Adrenal gland (tissue), 12 donors: ENCODE results near the gene CIB4. TPM values are rescaled to one million over a fixed set of nuclear protein-coding genes. Genes with fewer than 3 reads are reported as not detected.

Source experiments
- DNase-seq, 7 donors: peaks; one replicate each; pipeline ENCODE4 v3.0.0-alpha.2; 2019 to 2020
- H3K27ac ChIP-seq, 5 donors: fragments of 200-600 bp; sonication (generic) in 4 of 5; 1 replicate in 3 of 5; 2 replicates in 2 of 5; pipeline versions ENCODE4 v1.5.1 to v1.8.0; 2016 to 2020; ENCODE audit warnings: mild to moderate bottlenecking in 1 of 5
- H3K27me3 ChIP-seq: fragments of 200-600 bp; 2 replicates; pipeline ENCODE4 v1.8.0; 2021
- H3K36me3 ChIP-seq, 2 donors: fragments of 200-600 bp; replicated peaks in 1 of 2; 1 replicate in 1 of 2; 2 replicates in 1 of 2; pipeline versions ENCODE4 v1.5.1 to v1.8.0; 2018 to 2022
- H3K4me1 ChIP-seq, 2 donors: fragments of 200-600 bp; replicated peaks in 1 of 2; 1 replicate in 1 of 2; 2 replicates in 1 of 2; pipeline versions ENCODE4 v1.5.1 to v1.8.0; 2018 to 2021
- H3K4me3 ChIP-seq, 4 donors: fragments of 200-600 bp; sonication (generic) in 3 of 4; one replicate each; pipeline ENCODE4 v1.5.1; 2016 to 2018
- H3K9me3 ChIP-seq, 3 donors: fragments of 200-600 bp; sonication (generic) in 1 of 3; replicated peaks in 1 of 3; 1 replicate in 2 of 3; 2 replicates in 1 of 3; pipeline versions ENCODE4 v1.5.1 to v1.8.0; 2016 to 2021
- CTCF ChIP-seq, 6 experiments: fragments of 450-650 bp in 4 of 6; fragments of 200-600 bp in 2 of 6; sonication (generic) in 1 of 6; IDR thresholded peaks; 1 replicate in 5 of 6; 2 replicates in 1 of 6; pipeline versions ENCODE4 v1.5.1 to v1.8.0; 2016 to 2021; ENCODE audit warnings: antibody characterized with exemption in 6 of 6, mild to moderate bottlenecking in 2 of 6, moderate library complexity in 1 of 6
- POLR2A ChIP-seq, 2 donors: fragments of 450-650 bp; IDR thresholded peaks; one replicate each; pipeline ENCODE4 v1.6.1; 2017; ENCODE audit warnings: antibody characterized with exemption in 2 of 2, mild to moderate bottlenecking in 2 of 2, moderate library complexity in 1 of 2
- WGBS, 4 donors: extraction: QIAGEN DNeasy Blood & Tissue Kit in 2 of 4; methylation state at CpG; one replicate each; pipeline versions ENCODE4 v1.1.5 to v1.1.7; 2013 to 2017; 5-methylcytosine and 5-hydroxymethylcytosine counted together
- intact Hi-C, 2 donors: fragments of 100-400 bp; cut with DNase I; formaldehyde crosslinking; loops; one replicate each; pipeline versions ENCODE4 v1.14.1 to v1.15.0; 2022 to 2023
- polyA plus RNA-seq, 3 donors: library from polyadenylated mRNA; stranded (reverse); fragments of 200-250 nt in 2 of 3; fragments of 350-450 nt in 1 of 3; fragmentation: Illumina TruSeq in 1 of 3; extraction: RNeasy Lipid Tissue Mini Kit (QIAGEN cat#74804) in 1 of 3; gene quantifications; one replicate each; pipeline ENCODE4 v1.2.3, GENCODE V29; 2013 to 2014
- total RNA-seq, 9 donors: library from RNA; depleted of rRNA in 4 of 9; stranded (reverse); fragments of >200 nt in 4 of 9; fragments of 120-200 nt in 1 of 9; fragmentation: NEBNext Ultra II Directional in 1 of 9; extraction: Animal tissue kit (Norgen Biotek cat#: 25700) in 1 of 9; gene quantifications; one replicate each; pipeline versions ENCODE4 v1.1.0 to v1.2.4, GENCODE V29; 2013 to 2023
- donor health status: healthy with polysubstance abuse.
- donor health status: Bipolar disorder and iron deficiency.
- donor health status: DM: yes; HTN: yes; CAD: no.
- donor health status: DM: no; HTN: no; CAD: no.
- donor health status: DM: no; HTN: no; CAD: no.
- donor health status: DM: yes; HTN: yes; CAD: no.

Gene CIB4
- total and polyA plus RNA-seq, 12 donors, result 2.2 to 10.1 (median 3.5) TPM; not detected in 2

- peaks cover 10 to 41% of the 10 kb centered on the region in 2 donors for H3K4me1 ChIP-seq
- no peaks in the 10 kb centered on the region for H3K27me3 ChIP-seq
- intact Hi-C loops, result loop anchor here (5.0 kb wide), 1 partner anchor 133 kb away; no protein-coding TSS in a partner anchor
- 89 to 94% (median 91%) methylated on average over 7 of the region's 7 CpGs for WGBS, 4 donors
- H3K4me3 ChIP-seq, result no peak overlapping the region
- DNase-seq, result peak in 1 of 7 donors; percentile 24
- no peaks in the 10 kb centered on the region for H3K36me3 ChIP-seq
- H3K9me3 ChIP-seq, result no peaks in the 10 kb centered on the region
- no peak for TF ChIP-seq POLR2A (IDR thresholded peaks at IDR 0.05)
- no peak for TF ChIP-seq CTCF (IDR thresholded peaks at IDR 0.05)
- peak overlapping the region in 3 of 5 donors; percentile 12 to 80 (median 54) for H3K27ac ChIP-seq
Observed at GRCh38 chr2:26609205-26609631, 31.9 kb downstream of the CIB4 start.

- WGBS, 4 donors, result 79 to 92% (median 86%) methylated on average over 8 of the region's 8 CpGs
- peak in 2 of 7 donors; percentile 7 to 44 for DNase-seq
- no peaks in the 10 kb centered on the region for H3K9me3 ChIP-seq
- TF ChIP-seq POLR2A (IDR thresholded peaks at IDR 0.05) (no peak), CTCF (IDR thresholded peaks at IDR 0.05) (no peak)
- peaks cover 10 to 35% of the 10 kb centered on the region in 2 donors for H3K4me1 ChIP-seq
- no peak overlapping the region for H3K4me3 ChIP-seq
- intact Hi-C loops, result loop anchor here (5.0 kb wide), 1 partner anchor 134 kb away; no protein-coding TSS in a partner anchor
- H3K27ac ChIP-seq, result no peak overlapping the region
- H3K36me3 ChIP-seq, result no peaks in the 10 kb centered on the region
- no peaks in the 10 kb centered on the region for H3K27me3 ChIP-seq
Observed at GRCh38 chr2:26608557-26608956, 32.6 kb downstream of the CIB4 start.

DNA sequence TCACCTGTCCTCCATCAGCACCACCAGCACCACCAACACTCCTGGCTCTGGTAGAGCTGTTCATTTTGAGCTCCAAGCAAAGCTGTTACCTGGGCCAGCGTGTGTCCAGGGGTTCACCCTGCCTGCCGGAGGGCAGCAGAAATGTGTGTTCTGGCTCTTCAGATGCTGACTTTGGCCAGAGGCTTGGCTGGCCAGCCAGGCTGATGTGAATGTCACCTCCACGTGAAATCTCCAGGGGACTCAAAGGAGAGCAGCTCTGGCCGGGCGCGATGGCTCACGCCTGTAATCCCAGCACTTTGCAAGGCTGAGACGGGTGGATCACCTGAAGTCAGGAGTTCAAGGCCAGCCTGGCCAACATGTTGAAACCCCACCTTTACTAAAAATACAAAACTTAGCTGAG is 33.5 kb downstream of the CIB4 start:
- H3K36me3 ChIP-seq, result no peaks in the 10 kb centered on the region
- no peak overlapping the region for H3K4me3 ChIP-seq
- no peaks in the 10 kb centered on the region for H3K9me3 ChIP-seq
- intact Hi-C loops, result loop anchor here (5.0 kb wide), 1 partner anchor 135 kb away; no protein-coding TSS in a partner anchor
- peaks cover 10 to 26% of the 10 kb centered on the region in 2 donors for H3K4me1 ChIP-seq
- 84 to 95% (median 87%) methylated on average over 2 to 8 of the region's 8 CpGs for WGBS, 4 donors
- peak in 3 of 7 donors; percentile 15 to 49 (median 16) for DNase-seq
- no peak overlapping the region for H3K27ac ChIP-seq
- H3K27me3 ChIP-seq, result no peaks in the 10 kb centered on the region
- no peak for TF ChIP-seq CTCF (IDR thresholded peaks at IDR 0.05)
- TF ChIP-seq POLR2A (IDR thresholded peaks at IDR 0.05), result no peak

DNA sequence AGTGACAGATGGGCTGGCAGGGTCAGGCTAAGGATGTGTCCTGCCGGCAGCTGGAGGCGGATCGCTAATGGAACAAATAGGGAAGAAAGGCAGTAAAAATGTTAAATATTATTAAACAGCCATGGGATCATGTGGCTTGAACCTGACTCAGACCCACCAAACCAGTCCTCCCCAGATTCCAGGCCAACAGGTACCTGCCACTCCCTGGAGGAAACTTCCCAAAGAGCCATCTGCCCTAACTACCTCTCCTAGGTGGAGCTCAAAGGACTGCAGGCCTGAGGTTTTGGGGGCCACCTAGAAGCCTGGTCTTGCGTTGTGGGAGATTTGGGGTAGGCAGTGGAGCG is 34.3 kb downstream of the CIB4 start:
- peaks cover 10 to 17% of the 10 kb centered on the region in 2 donors for H3K4me1 ChIP-seq
- 70 to 74% (median 72%) methylated on average over 5 of the region's 5 CpGs for whole genome bisulfite sequencing, 4 donors
- H3K27ac ChIP-seq, result peak overlapping the region in 4 of 5 donors; percentile 61 to 87 (median 80)
- H3K27me3 ChIP-seq, result no peaks in the 10 kb centered on the region
- intact Hi-C loops, result loop anchor here (5.0 kb wide), 1 partner anchor 135 kb away; no protein-coding TSS in a partner anchor
- H3K9me3 ChIP-seq, result no peaks in the 10 kb centered on the region
- peak in 5 of 7 donors; percentile 15 to 59 (median 33) for DNase-seq
- no peak overlapping the region for H3K4me3 ChIP-seq
- TF ChIP-seq POLR2A (IDR thresholded peaks at IDR 0.05) (no peak), CTCF (IDR thresholded peaks at IDR 0.05) (no peak)
- no peaks in the 10 kb centered on the region for H3K36me3 ChIP-seq
